HL-60/S4 treated with phorbol 12-myristate 13-acetate at 8.2 ng/mL for 4 days and 3 days (cell line): Measurements from ENCODE around the gene KCNB1.
"Not testable (repeated sequence)": the region's sequence is repeated elsewhere in the genome, so short reads cannot be mapped to it uniquely, and the experiment has no call there.

Experiments used
- in situ Hi-C: fragments of 300-500 bp; cut with MboI; formaldehyde crosslinking; loops from 2 replicates; pipeline ENCODE4 v1.15.0; 2022; ENCODE audit warnings: low sequenced_read_pairs

Gene KCNB1

DNA sequence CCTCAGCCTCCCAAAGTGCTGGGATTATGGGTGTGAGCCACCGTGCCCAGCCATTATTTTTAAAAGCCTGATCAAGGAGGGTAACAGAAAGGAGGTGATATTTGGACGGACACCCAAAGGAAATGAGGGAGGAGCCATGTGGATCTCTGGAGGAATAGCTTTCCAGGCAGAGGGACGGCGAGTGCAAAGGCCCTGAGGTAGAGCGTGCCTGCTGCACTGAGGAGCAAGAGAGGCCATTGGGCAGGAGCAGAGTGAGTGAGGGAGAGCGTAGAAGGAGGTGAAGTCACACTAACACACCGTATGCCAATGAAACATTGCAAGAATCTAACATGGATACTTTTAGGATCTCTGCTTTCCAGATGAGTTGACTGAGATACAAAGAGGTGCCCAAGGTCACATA is 145.7 kb downstream of the KCNB1 start:
- in situ Hi-C loops = loop anchor here (10.0 to 25.0 kb wide), 2 partner anchors 178 to 551 kb away; no protein-coding TSS in a partner anchor

DNA sequence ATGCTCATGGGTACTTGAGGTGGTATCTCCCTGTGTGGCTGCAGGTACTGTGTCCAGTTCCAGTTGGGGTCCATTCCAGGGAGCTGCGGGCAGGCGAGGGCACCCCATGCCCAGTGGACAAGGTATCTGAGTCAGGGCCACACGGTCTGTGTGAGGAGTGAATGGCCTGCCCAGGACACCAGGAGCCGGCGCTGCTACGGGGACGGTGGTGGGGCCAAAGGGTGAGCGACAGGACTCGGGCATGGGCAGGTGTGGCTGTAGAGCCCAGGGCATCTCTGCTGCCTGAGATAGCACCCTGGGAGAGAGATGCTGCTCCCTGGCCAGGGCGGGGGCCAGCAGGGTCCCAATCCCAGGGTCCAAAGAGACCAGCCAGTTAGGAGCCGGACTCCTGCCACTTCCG is 147.0 kb downstream of the KCNB1 start:
- in situ Hi-C loops = loop anchor here (10.0 to 25.0 kb wide), 2 partner anchors 179 to 552 kb away; no protein-coding TSS in a partner anchor

DNA sequence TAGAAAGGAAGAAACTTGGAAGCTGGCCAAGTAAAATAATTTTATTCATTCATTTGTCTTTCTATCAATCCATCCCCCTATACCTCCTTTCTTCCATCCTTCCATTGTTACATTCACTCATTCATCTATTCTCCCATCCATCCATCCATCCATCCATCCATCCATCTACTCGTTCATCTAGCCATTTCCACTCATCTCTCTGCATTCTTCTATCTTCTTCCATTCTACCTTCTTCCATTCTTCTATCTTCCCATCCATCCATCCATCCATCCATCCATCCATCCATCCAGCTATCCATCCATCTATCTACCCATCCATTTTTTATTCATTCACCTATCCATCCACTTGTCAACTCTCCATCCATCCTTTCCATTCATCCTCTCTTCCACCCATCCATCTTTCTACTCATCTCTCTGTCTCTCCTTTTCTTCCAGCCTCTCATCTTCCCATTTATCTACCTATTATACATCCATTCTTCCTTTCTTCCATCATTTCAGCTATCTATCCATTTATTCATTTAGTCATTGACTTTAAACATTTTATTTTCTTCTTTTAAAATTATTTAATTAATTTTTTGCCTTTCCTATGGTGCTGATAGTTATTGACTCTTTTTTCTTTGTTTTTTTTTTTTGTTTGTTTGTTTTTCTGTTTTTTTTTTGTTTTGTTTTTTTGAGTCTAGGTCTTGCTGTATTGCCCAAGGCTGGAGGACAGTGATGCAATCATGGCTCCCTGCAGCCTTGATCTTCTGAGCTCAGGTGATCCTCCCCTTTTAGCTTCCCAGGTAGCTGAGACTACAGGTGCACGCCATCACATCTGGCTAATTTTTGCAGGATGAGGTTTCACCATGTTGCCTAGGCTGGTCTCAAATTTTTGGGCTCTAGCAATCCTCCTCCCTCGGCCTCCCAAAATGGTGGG is 151.5 kb downstream of the KCNB1 start:
- in situ Hi-C loops = loop anchor here (10.0 to 25.0 kb wide), 2 partner anchors 184 to 556 kb away; no protein-coding TSS in a partner anchor

DNA sequence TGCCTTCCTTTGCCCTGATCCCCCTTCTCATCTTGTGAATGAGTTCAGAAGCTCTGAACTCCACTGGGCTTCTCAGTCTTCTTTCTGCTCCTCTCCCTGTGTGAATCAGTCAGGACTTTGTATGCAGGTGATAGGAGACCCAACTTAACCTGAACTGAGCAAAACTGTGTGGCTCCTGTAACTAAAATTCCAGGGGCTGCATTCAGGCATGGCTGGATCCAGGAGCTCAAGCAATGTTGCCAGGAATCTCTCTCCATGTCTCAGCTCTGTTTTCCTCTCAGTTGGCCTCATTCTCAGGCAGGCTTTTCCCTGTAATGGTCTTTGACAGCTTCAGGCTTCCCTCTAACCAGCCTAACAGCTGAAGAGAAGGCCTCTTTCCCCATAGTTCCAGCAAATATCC is 153.7 kb downstream of the KCNB1 start:
- in situ Hi-C loops = loop anchor here (25.0 kb wide), 1 partner anchor 559 kb away; no protein-coding TSS in a partner anchor

DNA sequence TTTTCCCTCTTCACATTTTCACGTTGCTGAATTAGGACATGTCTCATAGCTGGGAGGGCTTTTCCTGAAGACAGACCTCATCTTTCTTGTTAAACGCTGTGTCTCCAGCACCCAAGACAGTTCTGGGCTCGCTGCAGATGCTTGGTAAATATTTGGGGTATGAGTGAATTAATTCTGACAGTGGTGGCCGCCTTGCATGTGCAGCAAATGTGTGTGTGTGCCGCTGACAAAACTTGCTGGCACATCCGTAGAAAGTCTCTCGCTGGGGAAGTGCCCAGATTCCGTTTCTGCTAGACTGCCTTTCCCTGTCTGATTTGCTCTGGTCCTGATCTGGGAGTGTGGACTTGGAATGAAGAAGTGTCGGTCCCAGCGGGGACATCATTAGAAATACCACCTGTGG is 156.4 kb downstream of the KCNB1 start:
- in situ Hi-C loops = loop anchor here (25.0 kb wide), 1 partner anchor 561 kb away; no protein-coding TSS in a partner anchor

DNA sequence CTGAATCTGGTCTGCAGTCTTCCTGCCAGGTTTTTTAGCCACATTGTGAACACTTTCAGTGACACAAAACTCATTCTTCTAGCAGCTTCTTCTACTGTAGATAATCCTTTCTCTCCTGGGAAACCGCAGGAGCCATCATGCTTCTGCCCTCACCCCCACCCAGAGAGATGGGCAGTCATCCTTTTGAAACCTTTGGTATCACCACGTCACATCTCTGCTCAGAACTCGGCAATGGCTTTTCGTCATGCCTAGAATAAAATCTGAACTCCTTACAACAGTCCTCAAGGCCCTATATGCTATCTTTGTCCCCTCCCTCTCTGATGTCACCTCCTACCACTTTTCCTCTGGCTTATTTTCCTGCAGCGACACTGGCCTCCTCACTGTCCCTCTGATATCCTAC is 158.2 kb downstream of the KCNB1 start:
- in situ Hi-C loops = no loop called here

DNA sequence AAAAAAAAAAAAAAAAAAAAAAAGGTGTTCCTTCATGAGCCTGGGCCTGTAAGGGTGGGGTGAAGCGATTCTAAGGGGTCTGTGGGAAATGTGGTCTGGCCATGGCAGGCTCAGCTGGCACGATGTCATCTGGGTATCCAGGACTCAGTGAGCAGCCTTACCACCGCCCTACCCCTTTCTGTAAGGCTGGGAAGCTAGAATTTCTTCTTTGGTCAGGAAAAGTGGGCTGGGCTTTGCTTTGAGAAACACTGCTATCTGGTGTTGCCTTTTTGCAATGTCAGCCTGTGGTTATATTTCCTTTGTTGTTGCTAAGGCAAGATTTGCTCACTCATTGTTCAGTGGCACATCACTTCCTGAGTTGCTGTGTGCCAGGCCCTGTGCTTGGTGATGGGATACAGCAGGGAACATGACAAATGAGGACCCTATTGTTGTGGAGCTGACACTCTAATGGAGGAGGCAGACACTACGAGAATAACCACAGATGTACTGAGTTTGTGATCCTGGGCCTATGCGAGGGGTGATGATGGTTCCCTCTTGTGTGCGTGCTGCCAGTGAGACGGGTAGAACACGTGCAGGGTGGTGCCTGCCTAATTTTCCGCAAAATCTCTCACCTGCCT is 158.7 kb downstream of the KCNB1 start:
- in situ Hi-C loops = no loop called here

DNA sequence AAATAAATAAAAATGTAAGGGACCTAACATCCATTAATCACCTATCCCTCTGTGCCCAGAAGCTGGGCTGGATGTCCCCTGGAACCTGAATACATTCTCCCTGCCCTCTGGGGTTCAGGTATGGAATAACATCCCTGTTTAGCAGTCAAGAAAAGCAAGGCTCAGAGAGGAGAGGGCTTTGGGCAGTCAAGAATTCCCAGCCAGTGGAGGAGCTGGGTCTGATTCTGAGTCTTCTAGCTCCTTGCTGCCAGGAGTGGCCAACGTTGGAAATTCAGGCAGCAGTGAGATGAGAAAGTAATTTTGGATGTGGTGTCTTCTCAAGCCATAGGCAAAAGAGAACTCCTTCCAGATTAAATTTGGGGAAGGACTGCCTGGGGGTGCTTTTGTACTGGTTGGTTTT is 162.0 kb downstream of the KCNB1 start:
- in situ Hi-C loops = no loop called here

DNA sequence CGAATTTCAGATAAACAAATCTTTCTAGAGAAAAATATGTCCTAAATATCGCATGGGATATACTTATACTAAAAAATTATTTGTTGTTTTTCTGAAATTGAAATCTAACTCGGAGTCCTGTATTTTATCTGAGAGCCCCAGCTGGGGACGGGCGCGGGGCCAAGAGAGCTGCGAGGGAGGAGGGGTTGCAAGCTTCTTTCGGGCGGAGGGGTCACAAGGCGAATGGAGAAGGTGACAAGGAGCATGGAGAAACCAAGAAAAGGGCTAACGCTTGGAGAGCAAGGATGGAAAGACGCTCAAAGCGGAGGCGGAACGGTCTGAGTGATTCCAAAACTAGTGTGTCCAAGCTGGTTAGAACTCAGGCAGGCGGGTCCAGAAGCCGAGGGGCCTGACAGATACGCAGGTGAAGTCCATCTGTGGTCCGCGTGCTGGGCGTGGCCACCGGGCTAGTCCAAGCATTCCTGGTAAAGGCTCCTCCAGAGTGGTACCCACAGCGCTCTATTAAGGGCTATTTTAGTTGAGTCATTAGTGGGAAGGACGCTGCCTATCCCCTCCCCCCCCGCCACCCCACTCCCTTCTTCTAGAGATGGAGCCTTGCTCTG is 163.2 kb downstream of the KCNB1 start:
- in situ Hi-C loops = no loop called here

DNA sequence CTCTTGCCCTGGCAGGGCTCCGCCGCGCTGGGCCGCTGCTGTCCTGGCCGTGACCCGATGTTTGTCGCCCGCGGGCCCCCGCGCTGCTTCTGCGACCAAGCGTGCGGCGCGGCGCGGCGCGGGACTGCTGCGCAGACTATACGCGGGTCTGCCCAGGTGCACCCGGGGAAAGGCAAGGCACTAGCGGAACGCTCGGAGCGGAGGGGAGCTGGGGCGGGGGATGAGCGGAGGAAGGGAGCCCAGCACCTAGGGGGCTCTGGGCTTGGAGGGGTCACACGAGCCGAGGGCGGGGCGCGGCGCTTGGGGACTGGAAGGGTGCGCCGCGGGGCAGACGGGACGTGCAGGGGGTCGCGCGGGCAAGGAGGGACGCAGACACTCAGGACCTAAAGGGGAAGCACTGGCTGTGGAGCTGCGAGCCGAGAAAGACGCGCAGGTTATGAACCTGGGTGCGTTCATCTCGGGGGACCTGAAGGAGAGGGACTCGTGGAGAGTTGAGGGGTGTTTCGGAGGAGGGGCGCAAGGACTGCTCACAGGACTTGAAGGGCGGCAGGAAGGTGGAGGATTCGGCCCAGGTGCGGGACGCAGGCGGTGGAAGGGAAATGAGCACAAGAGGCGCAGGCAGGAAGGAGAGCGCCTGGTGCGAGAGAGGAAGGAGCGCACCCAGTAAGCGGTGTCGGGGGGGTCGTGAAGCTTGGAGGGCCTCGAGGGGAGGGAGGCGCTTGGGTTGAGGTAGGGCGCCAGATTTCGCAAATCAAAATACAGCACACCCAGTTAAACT is 163.8 kb downstream of the KCNB1 start:
- in situ Hi-C loops = no loop called here

DNA sequence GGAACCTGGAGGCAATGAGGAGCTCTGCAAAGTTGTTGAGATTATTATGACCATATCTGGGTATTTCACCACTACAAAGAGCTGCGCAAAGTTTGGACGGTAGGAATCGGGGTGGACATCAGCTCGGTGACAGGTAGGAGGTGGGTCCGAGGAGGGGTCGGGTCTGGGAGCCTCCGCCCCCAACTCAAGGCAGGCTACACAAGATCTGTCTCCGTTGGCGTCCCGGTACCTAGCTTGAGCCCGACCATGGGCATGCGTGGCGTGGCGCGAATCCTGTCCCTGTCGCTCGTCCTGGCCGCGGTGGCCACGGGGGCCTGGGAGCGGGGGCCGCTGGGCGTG is 164.4 kb downstream of the KCNB1 start:
- in situ Hi-C loops = no loop called here

DNA sequence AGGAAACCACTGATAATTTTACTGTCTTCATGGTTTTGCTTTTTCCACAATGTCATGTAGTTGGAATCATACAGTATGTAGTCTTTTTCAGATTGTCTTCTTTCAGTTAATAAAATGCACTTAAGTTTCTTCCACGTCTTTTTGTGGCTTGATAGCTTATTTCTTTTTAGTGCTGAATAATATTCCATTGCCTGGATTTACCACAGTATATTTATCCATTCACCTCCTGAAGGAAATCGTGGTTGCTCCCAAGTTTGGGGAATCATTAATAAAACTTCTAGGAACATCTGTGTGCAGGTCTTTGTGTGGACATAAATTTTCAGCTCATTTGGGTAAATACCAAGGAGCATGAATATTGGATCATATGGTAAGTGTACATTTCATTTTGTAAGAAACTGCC is 165.8 kb downstream of the KCNB1 start:
- in situ Hi-C loops = no loop called here

DNA sequence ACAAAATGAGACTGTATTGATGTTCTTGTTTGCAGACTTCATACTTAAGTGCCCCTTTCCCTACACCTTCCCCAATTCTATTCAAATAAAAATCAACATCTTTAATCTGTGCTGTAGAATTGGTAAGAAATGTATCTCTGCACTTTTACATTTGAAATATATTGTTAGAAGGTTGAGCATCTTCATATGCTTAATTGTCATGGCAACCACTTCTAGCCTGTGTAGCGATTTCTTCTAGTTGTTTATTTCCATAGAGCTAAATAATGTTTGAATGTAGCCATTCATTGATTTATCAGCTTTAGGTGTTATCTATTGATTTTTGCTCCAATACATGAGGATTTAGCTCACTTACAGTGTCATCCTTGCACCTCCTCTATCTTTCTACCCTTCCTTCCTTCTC is 166.9 kb downstream of the KCNB1 start:
- in situ Hi-C loops = no loop called here

DNA sequence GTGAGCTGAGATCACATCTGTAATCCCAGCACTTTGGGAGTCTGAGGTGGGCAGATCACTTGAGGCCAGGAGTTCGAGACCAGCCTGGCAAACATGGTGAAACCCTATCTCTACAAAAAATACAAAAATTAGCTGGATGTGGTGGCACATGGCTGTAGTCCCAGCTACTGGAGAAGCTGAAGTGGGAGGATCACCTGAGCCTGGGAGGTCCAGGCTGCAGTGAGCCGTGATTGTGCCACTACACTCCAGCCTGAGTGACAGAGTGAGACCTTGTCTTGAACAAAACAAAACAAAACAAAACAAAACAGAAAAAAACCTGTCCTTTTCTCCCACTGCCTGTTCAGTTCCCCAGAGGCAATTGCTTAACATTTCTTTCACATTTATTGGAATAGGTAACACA is 168.4 kb downstream of the KCNB1 start:
- in situ Hi-C loops = not testable (repeated sequence)
